ENCODE data around the gene ACTR1A.

ACTR1A gene

GRCh38 chr10:102502337-102503151 lies at the start of gene ACTR1A:
ACTR1A (minus strand) TSS chr10:102502712; CDS start chr10:102502647, 65 bp downstream.
- peak; percentile 99 for DNase-seq (ENCODE audit: low read depth)
- TF ChIP-seq CTCF (IDR thresholded peaks at IDR 0.05; ENCODE audit: insufficient read depth, low read depth, low read length, missing control alignments): no peak
- H3K4me3 ChIP-seq (ENCODE audit: low read depth, low read length): peak within 1 kb of the TSS; percentile 92

DNA sequence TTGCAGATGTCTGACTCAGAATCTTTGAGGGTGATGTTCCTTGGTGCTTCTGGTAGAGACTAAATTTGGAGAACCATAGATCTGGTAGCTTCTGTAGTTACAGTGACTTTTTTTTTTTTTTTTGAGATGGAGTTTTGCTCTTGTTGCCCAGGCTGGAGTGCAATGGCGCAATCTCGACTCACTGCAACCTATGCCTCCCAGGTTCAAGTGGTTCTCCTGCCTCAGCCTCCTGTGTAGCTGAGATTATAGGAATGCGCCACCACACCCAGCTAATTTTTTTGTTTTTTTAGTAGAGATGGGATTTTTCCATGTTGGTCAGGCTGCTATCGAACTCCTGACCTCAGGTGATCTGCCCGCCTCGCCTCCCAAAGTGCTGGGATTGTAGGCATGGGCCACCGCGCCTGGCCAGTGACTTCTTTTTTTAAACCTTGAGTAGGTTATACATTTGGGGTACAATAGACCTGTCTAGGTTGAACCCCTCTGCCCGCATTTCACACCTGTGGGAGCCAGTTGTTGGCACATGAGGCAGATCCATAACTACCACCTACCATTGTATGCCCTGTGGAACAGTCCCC lies 48.2 kb upstream of the ACTR1A start:
- TF ChIP-seq CTCF (IDR thresholded peaks at IDR 0.05; ENCODE audit: insufficient read depth, low read depth, low read length, missing control alignments): no peak
- no peak for DNase-seq (ENCODE audit: low read depth)
- H3K4me3 ChIP-seq (ENCODE audit: low read depth, low read length): no peak overlapping the region

- no peak overlapping the region for H3K4me3 ChIP-seq (ENCODE audit: low read depth, low read length)
- no peak for DNase-seq (ENCODE audit: low read depth)
- TF ChIP-seq CTCF (IDR thresholded peaks at IDR 0.05; ENCODE audit: insufficient read depth, low read depth, low read length, missing control alignments): no peak
Measured at GRCh38 chr10:102549549-102549948, 47.0 kb upstream of the ACTR1A start.

- no peak for TF ChIP-seq CTCF (IDR thresholded peaks at IDR 0.05; ENCODE audit: insufficient read depth, low read depth, low read length, missing control alignments)
- H3K4me3 ChIP-seq (ENCODE audit: low read depth, low read length): no peak overlapping the region
- no peak for DNase-seq (ENCODE audit: low read depth)
Measured at GRCh38 chr10:102546606-102547320, 44.3 kb upstream of the ACTR1A start.

- H3K4me3 ChIP-seq (ENCODE audit: low read depth, low read length): no peak overlapping the region
- TF ChIP-seq CTCF (IDR thresholded peaks at IDR 0.05; ENCODE audit: insufficient read depth, low read depth, low read length, missing control alignments): no peak
- DNase-seq (ENCODE audit: low read depth): no peak
Measured at GRCh38 chr10:102545997-102546396, 43.5 kb upstream of the ACTR1A start.

DNA sequence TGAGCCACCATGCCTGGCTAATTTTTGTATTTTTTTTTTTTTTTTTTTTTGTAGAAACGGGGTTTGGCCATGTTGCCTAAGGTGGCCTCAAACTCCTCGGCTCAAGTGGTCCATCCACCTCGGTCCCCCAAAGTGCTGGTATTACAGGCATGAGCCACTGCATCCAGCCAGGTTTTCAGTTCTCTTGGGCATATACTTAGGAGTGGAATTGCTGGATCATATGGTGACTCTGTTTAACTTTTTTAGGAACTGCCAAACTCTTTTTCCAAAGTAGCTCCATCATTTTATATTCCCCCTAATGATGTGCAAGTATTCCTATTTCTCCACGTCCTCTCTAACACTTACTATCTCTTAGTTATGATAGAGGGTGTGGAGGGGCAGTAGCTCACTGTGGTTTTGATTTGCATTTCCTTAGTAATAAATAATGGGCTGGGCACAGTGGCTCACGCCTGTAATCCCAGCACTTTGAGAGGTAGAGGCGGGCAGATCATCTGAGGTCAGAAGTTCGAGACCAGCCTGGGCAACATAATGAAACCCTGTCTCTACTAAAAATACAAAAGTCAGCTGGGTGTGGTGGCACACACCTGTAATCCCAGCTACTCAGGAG lies 42.9 kb upstream of the ACTR1A start:
- TF ChIP-seq CTCF (IDR thresholded peaks at IDR 0.05; ENCODE audit: insufficient read depth, low read depth, low read length, missing control alignments): no peak
- no peak for DNase-seq (ENCODE audit: low read depth)
- no peak overlapping the region for H3K4me3 ChIP-seq (ENCODE audit: low read depth, low read length)

Measured in GM12865 (cell line).